PFSK-1 (cell line): ENCODE measurements around the gene DNAH14.

Source experiments
- POLR2AphosphoS5 ChIP-seq: IDR thresholded peaks from 2 replicates; pipeline ENCODE4 v1.6.1; 2012; ENCODE audit warnings: low read depth, mild to moderate bottlenecking, control low read depth, low read length, moderate library complexity
- TAF1 ChIP-seq: IDR thresholded peaks from 2 replicates; pipeline ENCODE4 v1.6.1; 2012; ENCODE audit warnings: low read length, control low read depth, borderline replicate concordance; ENCODE audit not compliant: insufficient read depth

- TF ChIP-seq POLR2AphosphoS5 (no peak), TAF1 (no peak)
These were observed 330.1 kb downstream of the DNAH14 start for GRCh38 chr1:225259542-225259941.
